ENCODE measurements around the gene SRP9. TPM values are rescaled to one million over a fixed set of nuclear protein-coding genes. Genes with fewer than 3 reads are reported as not detected.

SRP9 gene
- total RNA-seq, 4 donors from 2014 or later = 115 to 229 (median 175) TPM

DNA sequence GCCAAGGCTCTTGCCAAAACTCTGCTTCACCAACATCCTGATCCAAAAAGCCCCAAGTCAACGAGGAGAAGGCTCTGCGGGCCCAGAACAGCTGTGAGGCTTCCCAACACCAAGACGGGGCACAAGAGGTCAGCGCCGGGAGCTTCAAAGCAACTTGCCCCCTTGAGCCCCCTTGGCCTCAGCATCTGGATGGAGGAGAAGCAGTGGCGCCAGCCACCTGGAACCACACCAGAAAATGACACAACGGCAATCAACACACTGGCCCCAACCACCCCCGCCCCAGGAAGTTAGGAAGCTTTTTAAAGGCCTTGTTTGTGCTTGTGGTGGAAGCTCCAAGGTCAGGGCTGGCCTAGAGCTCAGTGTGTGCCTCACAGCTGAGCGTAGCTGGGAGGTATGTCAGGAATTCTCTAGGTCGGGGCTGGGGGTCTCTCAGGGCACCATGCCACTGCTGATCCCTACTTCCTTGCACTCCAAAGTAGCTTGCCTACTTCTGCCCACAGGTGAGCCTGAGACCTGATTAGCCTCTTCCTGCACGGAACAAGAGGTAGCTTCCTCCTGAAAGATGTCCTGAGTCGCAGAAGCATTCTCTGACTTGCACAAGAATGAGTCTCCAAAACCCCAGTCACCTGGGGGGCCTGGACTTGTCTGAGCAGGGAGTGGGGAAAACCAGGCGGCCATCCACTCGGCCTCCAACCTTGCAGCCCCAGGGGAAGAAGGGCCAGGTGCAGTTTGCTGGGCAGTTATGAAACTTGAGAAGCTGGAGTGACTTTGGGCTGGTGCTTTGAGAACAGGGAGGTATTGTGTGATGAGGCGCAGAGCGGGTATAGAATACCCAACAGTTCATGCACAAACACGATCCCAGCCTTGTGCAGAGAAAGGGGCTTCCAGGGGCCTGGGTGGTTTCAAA lies 9.7 kb upstream of the SRP9 start:
- Histone ChIP-seq H3K27me3 (no peaks in the 10 kb centered on the region), H3K27ac (peak overlapping the region; percentile 60 to 89 (median 70)), H3K4me3 (no peak overlapping the region), H3K36me3 (no peaks in the 10 kb centered on the region), H3K4me1 (peaks cover 32 to 88% (median 57%) of the 10 kb centered on the region in 3 donors), H3K9me3 (no peaks in the 10 kb centered on the region)
- TF ChIP-seq, protein P1, sequence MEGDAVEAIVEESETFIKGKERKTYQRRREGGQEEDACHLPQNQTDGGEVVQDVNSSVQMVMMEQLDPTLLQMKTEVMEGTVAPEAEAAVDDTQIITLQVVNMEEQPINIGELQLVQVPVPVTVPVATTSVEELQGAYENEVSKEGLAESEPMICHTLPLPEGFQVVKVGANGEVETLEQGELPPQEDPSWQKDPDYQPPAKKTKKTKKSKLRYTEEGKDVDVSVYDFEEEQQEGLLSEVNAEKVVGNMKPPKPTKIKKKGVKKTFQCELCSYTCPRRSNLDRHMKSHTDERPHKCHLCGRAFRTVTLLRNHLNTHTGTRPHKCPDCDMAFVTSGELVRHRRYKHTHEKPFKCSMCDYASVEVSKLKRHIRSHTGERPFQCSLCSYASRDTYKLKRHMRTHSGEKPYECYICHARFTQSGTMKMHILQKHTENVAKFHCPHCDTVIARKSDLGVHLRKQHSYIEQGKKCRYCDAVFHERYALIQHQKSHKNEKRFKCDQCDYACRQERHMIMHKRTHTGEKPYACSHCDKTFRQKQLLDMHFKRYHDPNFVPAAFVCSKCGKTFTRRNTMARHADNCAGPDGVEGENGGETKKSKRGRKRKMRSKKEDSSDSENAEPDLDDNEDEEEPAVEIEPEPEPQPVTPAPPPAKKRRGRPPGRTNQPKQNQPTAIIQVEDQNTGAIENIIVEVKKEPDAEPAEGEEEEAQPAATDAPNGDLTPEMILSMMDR (IDR thresholded peaks at IDR 0.05) = no peak
- no peak for TF ChIP-seq POLR2A (IDR thresholded peaks at IDR 0.05)
- WGBS, 2 donors = 33 to 63% methylated on average over 3 to 8 of the region's 17 CpGs
- DNase-seq = no peak
- intact Hi-C loops (cut with DNase I) = no loop called here

GRCh38 chr1:225768662-225769426 lies 8.8 kb upstream of the SRP9 start:
- 59 to 69% methylated on average over 9 of the region's 9 CpGs for WGBS, 2 donors
- peaks cover 34 to 85% (median 54%) of the 10 kb centered on the region in 3 donors for H3K4me1 ChIP-seq
- intact Hi-C loops (cut with DNase I) = no loop called here

GRCh38 chr1:225769687-225770086 lies 7.9 kb upstream of the SRP9 start:
- 75 to 81% methylated on average over 5 of the region's 5 CpGs for WGBS, 2 donors
- Histone ChIP-seq H3K4me1 (peaks cover 29 to 77% (median 48%) of the 10 kb centered on the region in 3 donors), H3K4me3 (no peak overlapping the region), H3K9me3 (no peaks in the 10 kb centered on the region), H3K27me3 (no peaks in the 10 kb centered on the region), H3K36me3 (no peaks in the 10 kb centered on the region), H3K27ac (peak overlapping the region in 1 of 4 donors; percentile 64)
- TF ChIP-seq, protein P1 (IDR thresholded peaks at IDR 0.05) = no peak
- no peak for TF ChIP-seq POLR2A (IDR thresholded peaks at IDR 0.05)
- no peak for DNase-seq
- intact Hi-C loops (cut with DNase I) = loop anchor here (5.0 to 10.0 kb wide), 4 partner anchors 75 to 292 kb away; partner anchors contain the start of gene ENAH

More at GRCh38 chr1:225768662-225769426, 8.8 kb upstream of the SRP9 start:
- TF ChIP-seq POLR2A (IDR thresholded peaks at IDR 0.05) = no peak
- TF ChIP-seq, protein P1 (IDR thresholded peaks at IDR 0.05) = no peak
- Histone ChIP-seq H3K9me3 (no peaks in the 10 kb centered on the region), H3K4me3 (no peak overlapping the region), H3K36me3 (no peaks in the 10 kb centered on the region), H3K27me3 (no peaks in the 10 kb centered on the region), H3K27ac (peak overlapping the region in 3 of 4 donors; percentile 64 to 89 (median 77))
- DNase-seq = no peak

GRCh38 chr1:225770561-225771248 lies 6.9 kb upstream of the SRP9 start:
- Histone ChIP-seq H3K4me3 (no peak overlapping the region), H3K36me3 (no peaks in the 10 kb centered on the region), H3K27me3 (no peaks in the 10 kb centered on the region), H3K27ac (no peak overlapping the region), H3K9me3 (no peaks in the 10 kb centered on the region), H3K4me1 (peaks cover 29 to 70% (median 48%) of the 10 kb centered on the region in 3 donors)
- intact Hi-C loops (cut with DNase I) = loop anchor here (5.0 to 10.0 kb wide), 4 partner anchors 74 to 293 kb away; partner anchors contain the start of gene ENAH
- no peak for TF ChIP-seq POLR2A (IDR thresholded peaks at IDR 0.05)
- TF ChIP-seq, protein P1 (IDR thresholded peaks at IDR 0.05) = no peak
- DNase-seq = no peak
- 83 to 84% methylated on average over 10 of the region's 11 CpGs for WGBS, 2 donors
